ENCODE data around the gene CPLX3.

Gene CPLX3

DNA sequence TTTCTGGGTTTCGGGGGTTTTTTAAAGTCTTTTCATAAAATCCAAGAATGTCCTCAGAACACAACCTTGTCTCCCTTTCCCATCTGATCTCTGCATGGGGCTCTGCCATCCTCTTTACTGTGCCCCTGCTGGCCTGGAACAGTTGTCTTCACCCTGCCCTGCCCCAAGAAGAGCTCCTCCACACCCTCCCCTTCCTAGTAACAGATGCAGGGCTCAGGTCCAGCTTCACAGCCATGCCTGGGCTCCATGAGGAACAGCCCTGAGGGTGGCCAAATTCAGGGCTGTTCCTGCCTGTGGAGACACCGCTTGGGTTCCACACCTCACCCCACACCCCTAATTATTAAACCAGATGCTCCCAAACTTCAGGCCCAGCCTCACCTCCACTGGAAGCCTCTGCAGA is 29.4 kb downstream of the CPLX3 start:
- TF ChIP-seq, protein P1, sequence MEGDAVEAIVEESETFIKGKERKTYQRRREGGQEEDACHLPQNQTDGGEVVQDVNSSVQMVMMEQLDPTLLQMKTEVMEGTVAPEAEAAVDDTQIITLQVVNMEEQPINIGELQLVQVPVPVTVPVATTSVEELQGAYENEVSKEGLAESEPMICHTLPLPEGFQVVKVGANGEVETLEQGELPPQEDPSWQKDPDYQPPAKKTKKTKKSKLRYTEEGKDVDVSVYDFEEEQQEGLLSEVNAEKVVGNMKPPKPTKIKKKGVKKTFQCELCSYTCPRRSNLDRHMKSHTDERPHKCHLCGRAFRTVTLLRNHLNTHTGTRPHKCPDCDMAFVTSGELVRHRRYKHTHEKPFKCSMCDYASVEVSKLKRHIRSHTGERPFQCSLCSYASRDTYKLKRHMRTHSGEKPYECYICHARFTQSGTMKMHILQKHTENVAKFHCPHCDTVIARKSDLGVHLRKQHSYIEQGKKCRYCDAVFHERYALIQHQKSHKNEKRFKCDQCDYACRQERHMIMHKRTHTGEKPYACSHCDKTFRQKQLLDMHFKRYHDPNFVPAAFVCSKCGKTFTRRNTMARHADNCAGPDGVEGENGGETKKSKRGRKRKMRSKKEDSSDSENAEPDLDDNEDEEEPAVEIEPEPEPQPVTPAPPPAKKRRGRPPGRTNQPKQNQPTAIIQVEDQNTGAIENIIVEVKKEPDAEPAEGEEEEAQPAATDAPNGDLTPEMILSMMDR (conservative IDR thresholded peaks at IDR 0.05; ENCODE audit: low read depth, low read length) = no peak
- H3K4me3 ChIP-seq (ENCODE audit: low read depth, low read length) = no peak overlapping the region
- no peak for DNase-seq (ENCODE audit: low read depth)

GRCh38 chr15:74856537-74856936 is 30.1 kb downstream of the CPLX3 start:
- no peak for DNase-seq (ENCODE audit: low read depth)
- H3K4me3 ChIP-seq (ENCODE audit: low read depth, low read length) = no peak overlapping the region
- TF ChIP-seq, protein P1 (conservative IDR thresholded peaks at IDR 0.05; ENCODE audit: low read depth, low read length) = no peak

DNA sequence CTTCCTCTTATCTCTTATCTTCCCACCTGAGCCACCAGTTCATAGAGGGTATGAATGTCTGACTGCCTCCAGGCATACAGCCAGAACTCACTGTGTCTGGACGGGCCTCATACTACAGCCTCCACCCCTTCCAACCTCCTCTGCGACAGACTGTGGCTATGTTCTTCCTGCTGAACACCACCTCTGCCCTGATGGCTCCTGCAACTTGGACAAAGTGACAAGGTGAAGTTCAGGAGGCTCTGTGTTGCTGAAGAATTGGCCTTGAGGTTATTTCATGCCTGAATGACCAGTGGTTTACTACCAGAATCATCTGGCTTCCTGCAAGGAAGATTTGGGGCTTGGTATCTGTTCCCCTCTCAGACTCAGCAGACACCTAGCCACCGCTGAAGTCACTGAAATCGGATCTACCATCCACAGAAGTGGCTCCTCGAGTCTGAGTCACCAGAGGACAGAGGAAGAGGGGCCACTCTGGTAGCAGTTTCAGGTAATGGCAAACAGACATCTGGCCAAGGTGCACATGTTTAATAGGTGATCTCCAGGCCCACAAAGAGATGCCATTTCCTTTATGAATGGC is 30.7 kb downstream of the CPLX3 start:
- no peak overlapping the region for H3K4me3 ChIP-seq (ENCODE audit: low read depth, low read length)
- TF ChIP-seq, protein P1 (conservative IDR thresholded peaks at IDR 0.05; ENCODE audit: low read depth, low read length) = no peak
- no peak for DNase-seq (ENCODE audit: low read depth)

GRCh38 chr15:74857671-74858368 is 31.4 kb downstream of the CPLX3 start:
- H3K4me3 ChIP-seq (ENCODE audit: low read depth, low read length) = no peak overlapping the region
- TF ChIP-seq, protein P1 (conservative IDR thresholded peaks at IDR 0.05; ENCODE audit: low read depth, low read length) = no peak
- no peak for DNase-seq (ENCODE audit: low read depth)

DNA sequence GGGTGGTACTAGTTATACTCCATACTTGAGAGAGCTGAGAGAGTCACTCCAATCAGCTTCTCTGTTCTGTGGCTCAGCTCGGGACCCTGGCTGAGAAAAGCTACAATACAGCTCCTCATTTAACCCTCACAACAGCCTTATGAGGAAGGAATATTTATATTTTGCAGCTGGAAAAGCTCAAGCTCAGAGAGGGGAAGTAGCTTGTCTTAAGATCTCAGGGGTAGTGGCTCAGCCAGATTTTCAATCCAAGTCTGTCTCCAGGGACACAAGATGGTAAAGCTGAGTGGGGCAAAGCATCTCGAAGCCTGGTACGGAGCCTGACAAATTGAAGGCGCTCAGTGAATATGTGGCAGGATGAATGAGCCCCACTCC is 31.9 kb downstream of the CPLX3 start:
- H3K4me3 ChIP-seq (ENCODE audit: low read depth, low read length) = no peak overlapping the region
- no peak for DNase-seq (ENCODE audit: low read depth)
- TF ChIP-seq, protein P1 (conservative IDR thresholded peaks at IDR 0.05; ENCODE audit: low read depth, low read length) = no peak

DNA sequence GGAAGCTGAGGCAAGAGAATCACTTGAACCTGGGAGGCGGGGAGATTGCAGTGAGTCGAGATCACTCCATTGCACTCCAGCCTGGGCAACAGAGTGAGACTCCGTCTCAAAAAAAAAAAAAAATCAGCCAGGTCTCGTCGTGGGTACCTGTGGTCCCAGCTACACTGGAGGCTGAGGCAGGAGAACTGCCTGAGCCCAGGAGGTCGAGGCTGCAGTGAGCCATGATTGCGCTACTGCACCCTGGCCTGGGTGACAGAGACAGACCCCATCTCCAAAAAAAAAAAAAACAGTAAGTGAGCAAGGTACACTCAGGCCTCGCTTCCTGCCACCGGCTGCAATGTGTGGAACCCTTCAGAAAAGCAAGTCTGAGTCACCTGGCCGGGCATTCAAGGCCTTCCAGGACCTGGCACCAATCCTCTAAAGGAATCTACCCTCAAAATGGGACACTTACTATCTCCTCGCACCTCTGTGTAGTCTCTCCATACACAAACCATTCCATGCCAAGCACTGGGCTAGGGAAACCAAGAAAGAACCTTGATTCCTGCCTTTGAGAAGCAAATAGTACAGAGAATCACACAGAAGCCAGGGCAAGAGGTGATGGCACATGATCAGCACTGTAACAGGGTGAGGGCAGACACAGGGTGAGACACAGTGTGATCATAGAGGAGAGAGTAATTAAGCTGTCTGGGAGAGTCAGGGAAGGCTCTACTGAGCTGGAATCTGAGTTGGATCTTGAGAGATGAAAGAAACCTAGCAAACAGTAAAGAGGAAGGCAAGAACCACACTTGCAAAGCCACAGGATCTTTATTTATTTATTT is 37.0 kb downstream of the CPLX3 start:
- TF ChIP-seq, protein P1 (conservative IDR thresholded peaks at IDR 0.05; ENCODE audit: low read depth, low read length) = no peak
- H3K4me3 ChIP-seq (ENCODE audit: low read depth, low read length) = no peak overlapping the region
- peak; percentile 29 for DNase-seq (ENCODE audit: low read depth)

All from choroid plexus epithelial cell (primary cell).